Heart left ventricle (tissue), 13 donors: Measurements from ENCODE around the gene RANBP17.

Experiments
- CTCF ChIP-seq, 12 donors: fragments of 200-600 bp; sonication (generic) in 4 of 12; IDR thresholded peaks; one replicate each; pipeline versions ENCODE4 v1.5.0 to v1.8.0; 2018 to 2022; ENCODE audit warnings: antibody characterized with exemption in 12 of 12, mild to moderate bottlenecking in 5 of 12
- POLR2A ChIP-seq, 2 donors: fragments of 450-650 bp; IDR thresholded peaks; one replicate each; pipeline ENCODE4 v1.6.1; 2017; ENCODE audit warnings: antibody characterized with exemption in 2 of 2, mild to moderate bottlenecking in 2 of 2, moderate library complexity in 2 of 2
- donor health status: ischemic (EF 13 %, LVEDD 7.1; RV severe dilation, severe dysfunction).
- donor health status: DM: no; HTN: yes; CAD: no.
- donor health status: DM: no; HTN: no; CAD: no.
- donor health status: ischemic (EF 25% LVEDD 6.9; RV normal size, moderate dysfunction).
- donor health status: ischemic (EF 25% LVEDD 5.7; RV mildly dilated, moderate dysfunction).
- donor health status: ischemic (EF 35%, LVEDD 5.7; RV mildly dilated, moderate dysfunction).
- donor health status: nonischemic (EF 11% LVEDD 7.7; RV severe dilation, severe dysfunction).
- donor health status: DM: yes; HTN: yes; CAD: no.
- donor health status: PGD.
- donor health status: ischemic (EF 29% LVEDD 5.4; RV normal size, mild dysfunction).
- donor health status: nonischemic (EF 23%, LVEDD 6.1; RV moderate dilation, normal function).

GRCh38 chr5:170865622-170866021 is 3.8 kb downstream of the RANBP17 start:
- TF ChIP-seq CTCF (IDR thresholded peaks at IDR 0.05) = no peak
- TF ChIP-seq POLR2A (IDR thresholded peaks at IDR 0.05) = no peak
